ENCODE results near the gene ARHGEF26. TPM values are rescaled to one million over a fixed set of nuclear protein-coding genes. Genes with fewer than 3 reads are reported as not detected.

The ARHGEF26 gene
- total RNA-seq, 1 experiment from 2014 or later, result 19.4 TPM

GRCh38 chr3:154164387-154164786 is 43.2 kb downstream of the ARHGEF26 start:
- Histone ChIP-seq H3K4me1 (no peaks in the 10 kb centered on the region), H3K27ac (no peak overlapping the region), H3K27me3 (no peaks in the 10 kb centered on the region), H3K9me3 (replicated peaks) (no peaks in the 10 kb centered on the region), H3K4me3 (no peak overlapping the region), H3K36me3 (no peaks in the 10 kb centered on the region)
- peak in 1 of 2 experiments; percentile 7 for DNase-seq

DNA sequence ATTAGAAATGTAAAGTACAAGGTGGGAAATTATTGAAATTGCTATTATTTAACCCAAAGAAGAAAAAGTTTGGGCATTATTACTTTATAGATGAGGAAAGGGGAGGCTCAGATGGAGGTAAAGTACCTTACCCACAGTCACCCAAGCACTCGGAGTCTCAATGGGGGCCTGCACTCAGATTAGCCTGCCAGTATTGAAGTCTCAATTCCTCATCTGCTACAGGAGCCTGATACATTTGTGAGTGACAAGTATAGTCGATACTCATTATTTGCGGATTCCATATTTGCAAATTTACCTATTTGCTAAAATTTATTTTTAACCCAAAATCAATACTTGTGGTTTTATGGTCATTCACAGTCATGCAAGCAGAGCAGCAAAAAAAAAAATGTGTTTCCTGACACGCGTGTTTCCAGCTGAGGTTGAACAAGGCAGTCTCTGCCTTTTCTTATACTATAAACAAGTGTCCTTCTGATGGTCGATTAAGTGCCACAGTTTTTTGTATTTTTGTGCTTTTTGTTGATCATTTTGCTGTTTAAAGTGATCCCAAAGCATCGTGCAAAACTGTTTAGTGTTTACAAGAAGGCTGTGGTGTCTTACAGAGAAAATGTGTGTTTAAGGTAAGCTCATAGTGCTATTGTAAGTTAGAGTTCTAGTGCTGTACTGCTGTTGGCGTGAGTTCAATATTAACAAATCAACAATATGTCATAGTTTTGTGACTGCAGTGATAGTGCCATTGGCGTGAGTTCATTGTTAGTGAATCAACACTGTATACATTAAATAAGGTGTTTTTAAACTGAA is 48.0 kb downstream of the ARHGEF26 start:
- no peak overlapping the region for H3K27ac ChIP-seq
- H3K4me3 ChIP-seq, result no peak overlapping the region
- DNase-seq, result no peak
- no peaks in the 10 kb centered on the region for H3K27me3 ChIP-seq
- H3K36me3 ChIP-seq, result no peaks in the 10 kb centered on the region
- no peaks in the 10 kb centered on the region for H3K4me1 ChIP-seq
- H3K9me3 ChIP-seq (replicated peaks), result no peaks in the 10 kb centered on the region

DNA sequence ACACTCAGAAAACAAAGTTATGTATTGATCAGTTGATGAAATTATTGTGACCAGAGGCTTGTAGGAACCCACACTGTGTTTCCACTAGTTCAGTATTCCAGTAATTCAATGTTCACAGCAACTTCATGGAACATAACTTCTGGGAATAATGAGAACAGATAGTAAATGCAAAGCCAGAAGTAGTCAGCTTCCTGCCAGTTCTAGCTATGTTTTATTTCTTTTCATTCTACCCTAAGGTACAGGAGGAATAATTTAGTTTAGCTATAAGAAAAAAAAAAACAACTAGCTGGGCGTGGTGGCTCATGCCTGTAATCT is 48.6 kb downstream of the ARHGEF26 start:
- no peaks in the 10 kb centered on the region for H3K9me3 ChIP-seq (replicated peaks)
- H3K27me3 ChIP-seq, result no peaks in the 10 kb centered on the region
- no peak overlapping the region for H3K27ac ChIP-seq
- DNase-seq, result no peak
- no peaks in the 10 kb centered on the region for H3K4me1 ChIP-seq
- no peaks in the 10 kb centered on the region for H3K36me3 ChIP-seq
- H3K4me3 ChIP-seq, result no peak overlapping the region

- Histone ChIP-seq H3K4me3 (no peak overlapping the region), H3K27me3 (no peaks in the 10 kb centered on the region), H3K9me3 (replicated peaks) (no peaks in the 10 kb centered on the region), H3K36me3 (no peaks in the 10 kb centered on the region), H3K27ac (no peak overlapping the region), H3K4me1 (no peaks in the 10 kb centered on the region)
- DNase-seq, result no peak
Observed at GRCh38 chr3:154170300-154170699, 49.1 kb downstream of the ARHGEF26 start.

DNA sequence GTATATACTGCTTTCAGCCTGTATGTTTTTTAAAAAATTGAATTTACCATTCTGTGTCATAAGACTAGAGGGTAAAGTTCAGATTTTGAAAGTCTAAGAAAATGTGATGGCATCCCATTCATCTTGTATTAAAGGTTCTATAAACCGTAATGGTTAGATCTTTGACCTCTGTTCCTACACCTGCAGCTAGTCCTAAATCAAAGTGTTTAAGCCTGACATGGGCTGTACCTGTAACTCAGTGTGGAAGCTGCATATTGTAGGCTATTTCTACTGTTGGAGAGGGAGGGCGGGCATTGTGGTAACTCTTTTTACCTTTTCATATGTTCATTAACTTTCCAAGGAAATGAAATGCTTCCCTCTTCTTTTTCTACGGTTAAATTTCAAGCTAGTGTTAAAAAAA is 53.9 kb downstream of the ARHGEF26 start:
- DNase-seq, result no peak
- H3K4me3 ChIP-seq, result no peak overlapping the region
- H3K27me3 ChIP-seq, result no peaks in the 10 kb centered on the region
- H3K9me3 ChIP-seq (replicated peaks), result no peaks in the 10 kb centered on the region
- H3K4me1 ChIP-seq, result no peaks in the 10 kb centered on the region
- no peaks in the 10 kb centered on the region for H3K36me3 ChIP-seq
- H3K27ac ChIP-seq, result no peak overlapping the region

DNA sequence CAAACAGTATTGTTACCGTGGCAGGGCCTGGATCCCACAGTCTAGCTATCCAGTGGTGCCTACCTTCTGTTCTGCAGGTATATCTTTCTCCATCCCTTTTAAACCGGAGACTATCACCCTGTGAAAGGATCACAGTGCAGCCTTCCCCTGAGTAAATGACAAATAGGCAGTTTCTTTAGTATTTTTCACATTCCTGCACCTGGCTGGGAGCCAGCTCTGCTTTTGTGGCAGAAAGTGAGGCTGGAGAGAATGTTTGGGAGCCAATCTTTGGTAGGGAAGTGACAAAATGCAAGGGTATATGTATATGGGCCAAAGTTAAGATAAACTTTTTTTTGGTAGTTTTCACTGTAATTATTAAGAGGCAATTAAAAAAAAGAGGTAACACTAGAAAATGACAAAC is 54.8 kb downstream of the ARHGEF26 start:
- H3K27ac ChIP-seq, result no peak overlapping the region
- H3K27me3 ChIP-seq, result no peaks in the 10 kb centered on the region
- H3K4me1 ChIP-seq, result no peaks in the 10 kb centered on the region
- no peaks in the 10 kb centered on the region for H3K9me3 ChIP-seq (replicated peaks)
- no peak for DNase-seq
- no peak overlapping the region for H3K4me3 ChIP-seq
- no peaks in the 10 kb centered on the region for H3K36me3 ChIP-seq

DNA sequence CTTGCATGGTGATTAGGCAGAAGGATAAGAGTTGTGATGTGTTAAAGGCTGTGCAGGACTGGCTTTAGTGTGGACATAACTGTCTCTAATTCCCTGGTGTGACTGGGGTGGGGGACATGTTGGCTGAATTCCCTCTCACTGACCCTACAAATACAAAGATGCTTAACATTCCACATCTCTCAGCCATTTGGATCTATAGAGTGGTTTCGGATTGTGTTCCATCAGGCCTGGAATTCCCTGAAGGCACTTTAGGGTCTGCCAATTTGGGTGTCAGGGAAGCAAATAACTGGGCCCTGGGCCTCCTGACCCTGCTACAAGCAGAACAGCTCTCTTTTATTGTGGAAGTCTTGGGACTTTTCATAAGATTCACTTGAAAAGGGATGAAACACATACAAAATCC is 56.2 kb downstream of the ARHGEF26 start:
- no peaks in the 10 kb centered on the region for H3K9me3 ChIP-seq (replicated peaks)

GRCh38 chr3:154178172-154178571 is 57.0 kb downstream of the ARHGEF26 start:
- no peak for DNase-seq
- H3K27ac ChIP-seq, result no peak overlapping the region
- no peaks in the 10 kb centered on the region for H3K27me3 ChIP-seq
- no peaks in the 10 kb centered on the region for H3K36me3 ChIP-seq
- H3K4me3 ChIP-seq, result no peak overlapping the region
- H3K4me1 ChIP-seq, result no peaks in the 10 kb centered on the region
- no peaks in the 10 kb centered on the region for H3K9me3 ChIP-seq (replicated peaks)

More for the DNA sequence above, 56.2 kb downstream of the ARHGEF26 start:
- no peak for DNase-seq
- Histone ChIP-seq H3K4me3 (no peak overlapping the region), H3K27me3 (no peaks in the 10 kb centered on the region), H3K4me1 (no peaks in the 10 kb centered on the region), H3K27ac (no peak overlapping the region), H3K36me3 (no peaks in the 10 kb centered on the region)

GRCh38 chr3:154180836-154181691 is 59.9 kb downstream of the ARHGEF26 start:
- DNase-seq, result no peak
- H3K36me3 ChIP-seq, result no peaks in the 10 kb centered on the region
- H3K27me3 ChIP-seq, result no peaks in the 10 kb centered on the region
- H3K9me3 ChIP-seq (replicated peaks), result no peaks in the 10 kb centered on the region
- no peaks in the 10 kb centered on the region for H3K4me1 ChIP-seq
- no peak overlapping the region for H3K27ac ChIP-seq
- H3K4me3 ChIP-seq, result no peak overlapping the region

DNA sequence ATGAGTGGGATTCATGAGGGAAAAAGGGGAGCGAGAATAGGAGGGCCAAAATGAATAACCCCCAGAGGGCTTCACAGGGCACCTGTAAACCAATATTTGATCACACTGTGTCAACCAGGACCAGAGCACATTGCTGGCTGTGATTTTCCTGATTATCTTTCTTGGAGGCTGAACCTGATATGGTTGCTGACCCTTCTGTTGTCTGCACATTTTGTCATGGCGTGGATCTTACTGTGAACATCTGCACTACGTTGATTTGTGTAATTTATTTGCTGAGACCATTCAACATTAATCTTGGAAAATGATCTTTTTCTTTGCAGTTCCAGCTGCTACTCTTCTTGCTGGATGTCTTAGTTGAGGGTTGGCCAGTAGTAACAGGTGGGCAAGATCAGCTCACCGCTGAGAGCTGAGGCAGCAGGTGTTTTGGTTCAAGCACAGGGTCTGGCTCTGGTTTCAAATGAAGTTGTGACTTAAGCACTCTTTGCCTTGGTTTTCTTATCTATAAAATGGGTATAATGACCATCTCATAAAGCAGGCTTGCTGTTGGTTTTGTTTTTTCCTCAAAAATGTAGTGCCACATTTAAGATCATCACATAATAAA is 61.2 kb downstream of the ARHGEF26 start:
- Histone ChIP-seq H3K9me3 (replicated peaks) (no peaks in the 10 kb centered on the region), H3K4me1 (no peaks in the 10 kb centered on the region), H3K27me3 (no peaks in the 10 kb centered on the region), H3K27ac (no peak overlapping the region), H3K36me3 (no peaks in the 10 kb centered on the region), H3K4me3 (no peak overlapping the region)
- peak; percentile 13 to 56 for DNase-seq

- DNase-seq, result no peak
- no peak overlapping the region for H3K27ac ChIP-seq
- no peaks in the 10 kb centered on the region for H3K9me3 ChIP-seq (replicated peaks)
- no peak overlapping the region for H3K4me3 ChIP-seq
- no peaks in the 10 kb centered on the region for H3K27me3 ChIP-seq
- no peaks in the 10 kb centered on the region for H3K4me1 ChIP-seq
- H3K36me3 ChIP-seq, result no peaks in the 10 kb centered on the region
Observed at GRCh38 chr3:154182975-154183374, 61.8 kb downstream of the ARHGEF26 start.

DNA sequence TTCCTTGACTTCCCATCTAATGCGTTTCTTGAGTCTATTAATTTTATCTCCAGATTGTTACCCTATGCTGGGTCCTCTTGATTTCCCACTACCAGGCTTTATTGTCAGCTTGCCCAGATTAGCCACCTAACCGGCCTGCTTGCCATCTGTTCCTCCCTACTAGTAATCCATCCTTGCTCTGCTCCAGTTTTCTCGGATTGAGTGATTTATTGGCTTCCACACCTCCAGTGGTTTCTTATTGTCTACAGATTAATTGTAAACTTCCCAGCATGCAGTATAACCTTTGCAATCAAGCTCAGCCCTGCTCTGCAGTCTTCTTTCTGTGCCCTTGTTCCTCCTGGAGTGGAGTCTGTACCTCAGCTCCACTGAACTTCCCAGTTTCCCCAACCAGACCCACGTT is 63.4 kb downstream of the ARHGEF26 start:
- Histone ChIP-seq H3K4me1 (no peaks in the 10 kb centered on the region), H3K9me3 (replicated peaks) (no peaks in the 10 kb centered on the region), H3K27me3 (no peaks in the 10 kb centered on the region), H3K36me3 (no peaks in the 10 kb centered on the region), H3K27ac (no peak overlapping the region), H3K4me3 (no peak overlapping the region)
- DNase-seq, result no peak

GRCh38 chr3:154188437-154188836 is 67.2 kb downstream of the ARHGEF26 start:
- H3K4me3 ChIP-seq, result no peak overlapping the region
- H3K27ac ChIP-seq, result no peak overlapping the region
- H3K36me3 ChIP-seq, result no peaks in the 10 kb centered on the region
- no peaks in the 10 kb centered on the region for H3K9me3 ChIP-seq (replicated peaks)
- H3K27me3 ChIP-seq, result no peaks in the 10 kb centered on the region
- no peaks in the 10 kb centered on the region for H3K4me1 ChIP-seq
- DNase-seq, result no peak

DNA sequence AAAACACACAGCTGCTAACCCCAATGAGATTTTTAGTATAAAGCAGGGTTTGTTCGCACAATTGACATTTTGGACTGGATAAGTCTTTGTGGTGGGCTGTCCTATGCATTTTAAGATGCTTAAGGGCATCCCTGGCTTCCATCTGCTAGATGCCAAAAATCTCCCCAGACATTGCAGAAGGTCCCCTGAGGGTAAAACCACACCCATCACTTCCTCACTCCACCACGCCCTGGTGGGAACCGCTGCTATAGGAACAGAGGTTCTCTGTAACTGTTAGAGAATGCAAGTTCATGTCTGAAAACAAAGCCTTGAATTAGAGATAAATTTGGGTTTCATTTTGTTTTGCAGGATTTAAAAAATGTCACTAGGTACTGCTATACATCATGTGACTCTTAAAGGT is 67.7 kb downstream of the ARHGEF26 start:
- no peaks in the 10 kb centered on the region for H3K36me3 ChIP-seq
- DNase-seq, result no peak
- no peak overlapping the region for H3K27ac ChIP-seq
- H3K4me1 ChIP-seq, result no peaks in the 10 kb centered on the region
- H3K27me3 ChIP-seq, result no peaks in the 10 kb centered on the region
- H3K4me3 ChIP-seq, result no peak overlapping the region
- H3K9me3 ChIP-seq (replicated peaks), result no peaks in the 10 kb centered on the region

DNA sequence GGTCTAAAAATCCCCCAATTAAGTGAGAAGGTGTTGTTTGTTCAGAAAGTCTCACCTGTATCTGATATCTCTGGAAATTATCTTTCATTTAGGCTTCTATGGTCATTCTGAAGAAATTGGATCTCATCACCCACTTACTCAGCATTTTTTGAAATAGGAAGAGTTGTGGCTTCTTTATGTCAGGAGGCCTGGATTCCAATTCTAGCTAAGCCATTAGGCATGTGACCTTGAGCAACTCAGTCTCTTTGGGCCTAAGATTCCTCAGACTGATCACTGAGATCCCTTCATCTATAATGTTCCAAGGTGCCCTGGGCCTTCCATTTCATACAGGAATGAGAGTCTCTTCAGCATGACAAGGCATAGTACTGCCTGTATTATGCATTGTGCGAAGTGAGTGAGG is 70.3 kb downstream of the ARHGEF26 start:
- no peaks in the 10 kb centered on the region for H3K36me3 ChIP-seq
- no peaks in the 10 kb centered on the region for H3K4me1 ChIP-seq
- no peak for DNase-seq
- no peak overlapping the region for H3K4me3 ChIP-seq
- H3K9me3 ChIP-seq (replicated peaks), result no peaks in the 10 kb centered on the region
- H3K27ac ChIP-seq, result no peak overlapping the region
- no peaks in the 10 kb centered on the region for H3K27me3 ChIP-seq

Measured in SJCRH30 (cell line).